ENCODE results near the gene CSMD2.

The CSMD2 gene

DNA sequence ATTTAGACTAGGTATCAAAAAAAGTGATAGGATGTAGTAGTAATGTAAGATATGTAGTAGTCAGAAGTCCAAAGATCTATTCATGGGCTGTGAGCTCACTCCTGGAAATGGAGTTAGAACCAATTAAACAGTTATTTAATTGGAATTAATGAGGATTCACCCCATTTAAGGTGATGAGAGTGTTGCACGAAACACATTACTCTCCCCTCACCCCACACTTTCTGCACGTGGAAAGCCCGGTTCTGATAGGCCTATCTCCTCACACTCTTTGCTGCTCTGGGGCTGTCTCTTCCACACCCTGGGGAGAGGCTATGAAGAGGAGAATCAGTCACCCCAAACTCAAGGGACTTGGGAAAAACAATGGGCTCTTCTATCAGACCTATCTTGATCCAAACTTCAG is 174.7 kb downstream of the CSMD2 start:
- no peak for DNase-seq

DNA sequence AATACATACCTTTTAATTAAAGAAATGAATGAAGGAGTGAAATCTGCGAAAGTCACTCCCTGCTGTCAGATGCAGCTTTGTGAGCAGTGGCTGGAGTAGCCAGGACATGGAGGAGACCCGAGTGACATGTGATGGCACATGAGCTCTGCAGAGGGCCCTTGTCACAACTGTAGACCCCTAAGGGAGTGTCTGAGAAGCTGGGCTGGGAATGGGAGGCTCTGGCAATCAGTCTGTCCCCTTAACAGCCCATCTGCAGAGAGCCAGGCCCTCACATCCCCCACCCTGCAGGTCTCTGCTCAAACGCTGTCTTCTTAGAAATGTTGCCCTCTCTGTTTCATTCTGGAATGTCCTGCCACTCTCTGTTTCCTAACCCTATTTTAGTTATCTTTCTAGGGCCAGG is 176.9 kb downstream of the CSMD2 start:
- no peak for DNase-seq

DNA sequence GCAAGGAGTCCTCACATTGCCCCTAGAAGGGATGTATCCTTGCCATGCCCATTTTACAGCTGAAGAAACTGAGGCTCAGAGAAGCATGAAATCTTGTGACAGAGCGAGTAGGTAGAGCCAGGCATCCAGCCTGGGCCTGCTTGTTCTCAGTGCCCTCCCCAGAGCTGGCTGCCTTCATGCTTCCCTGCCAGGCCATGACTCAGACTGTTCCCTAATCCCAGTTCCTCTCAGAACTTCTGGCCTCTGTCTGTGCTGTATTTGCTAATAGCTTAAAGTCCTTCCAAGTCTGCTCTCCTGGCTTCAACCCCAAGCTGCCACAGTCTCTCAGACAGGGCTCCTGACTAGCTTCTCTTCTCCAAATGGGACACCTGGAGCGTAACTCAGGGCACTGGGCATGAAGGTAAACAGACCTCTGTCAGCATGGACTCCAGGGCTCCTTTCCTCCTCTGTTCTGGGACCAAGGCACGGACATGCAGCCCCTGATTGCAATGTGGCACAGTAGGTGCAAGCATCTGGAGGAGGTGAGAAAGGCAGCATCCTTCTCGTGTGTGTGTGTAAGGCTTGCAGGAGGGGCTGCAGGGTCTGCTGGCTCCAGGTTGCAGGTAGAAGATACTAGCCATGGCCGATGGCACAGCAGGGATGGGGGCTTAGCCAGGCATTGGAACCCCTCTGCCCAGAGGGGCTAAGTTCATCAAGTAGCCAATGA is 178.5 kb downstream of the CSMD2 start:
- DNase-seq = no peak

DNA sequence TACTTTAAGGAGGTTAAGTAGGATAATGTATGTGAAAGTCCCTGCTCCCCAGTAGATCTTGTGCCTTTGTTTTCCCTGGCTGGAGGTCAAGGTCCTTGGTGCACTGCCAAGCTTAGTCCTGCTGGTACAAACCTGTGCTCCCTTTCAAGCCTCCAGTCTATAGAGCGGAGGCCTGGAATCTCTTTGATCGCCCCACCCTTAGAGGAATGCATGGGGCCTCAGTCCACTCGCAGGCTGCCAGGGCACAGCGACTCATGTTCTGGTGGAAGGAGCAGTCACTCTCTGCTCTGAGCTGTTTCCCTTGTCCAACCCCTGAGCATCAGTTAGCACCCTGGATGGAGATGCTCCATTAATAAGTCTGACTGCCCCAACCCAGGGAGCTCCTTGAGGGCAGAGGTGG is 179.4 kb downstream of the CSMD2 start:
- DNase-seq = no peak

DNA sequence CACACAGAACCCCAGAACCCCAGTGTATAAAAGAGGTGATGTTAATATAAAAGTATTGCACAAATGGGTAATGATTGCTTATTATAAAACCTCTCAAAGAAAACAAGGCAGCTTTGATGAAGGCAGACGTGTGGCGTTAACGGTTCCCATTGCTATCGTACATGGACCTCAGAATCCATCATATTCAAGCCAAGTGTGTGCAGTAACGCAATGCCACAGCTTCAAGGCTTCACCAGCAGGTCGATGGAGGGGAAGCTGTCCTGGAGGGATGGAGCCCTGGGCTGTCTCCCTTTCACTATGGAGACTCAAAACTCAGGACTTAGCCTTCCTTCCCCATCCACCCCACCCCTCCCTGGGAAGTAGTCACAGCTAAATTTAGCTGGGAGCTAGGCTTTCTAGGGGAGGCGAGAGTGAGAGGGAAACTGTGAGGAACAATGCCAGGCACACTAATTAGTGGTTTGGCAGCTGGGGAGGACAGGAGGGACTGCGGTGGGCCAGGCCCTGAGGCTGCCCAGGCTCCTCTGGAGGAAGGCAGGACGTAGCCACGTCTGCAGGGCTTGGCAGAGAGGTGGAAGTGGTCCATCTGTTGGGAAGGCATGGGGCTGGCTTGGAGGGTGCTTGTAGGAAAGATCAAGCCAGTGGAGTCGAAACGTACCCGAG is 180.0 kb downstream of the CSMD2 start:
- DNase-seq = no peak

DNA sequence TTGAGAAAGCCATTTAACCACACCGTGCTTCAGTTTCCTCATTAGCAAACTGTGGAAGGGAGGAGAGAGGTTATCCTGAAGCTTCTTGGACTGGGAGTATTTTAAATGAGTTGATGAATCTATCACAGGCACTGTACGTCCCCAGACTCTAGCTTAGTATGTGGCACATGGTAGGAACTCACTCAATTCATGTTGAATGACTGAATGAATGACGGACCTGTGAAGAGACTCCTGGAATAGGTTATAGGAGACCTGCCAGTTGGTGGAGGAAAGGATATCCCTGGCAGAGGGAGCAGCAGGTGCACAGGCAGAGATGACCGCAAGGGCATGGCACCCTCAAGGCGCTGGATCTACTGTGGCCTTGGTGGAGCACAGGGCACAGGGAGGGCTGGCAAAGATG is 182.6 kb downstream of the CSMD2 start:
- DNase-seq = no peak

DNA sequence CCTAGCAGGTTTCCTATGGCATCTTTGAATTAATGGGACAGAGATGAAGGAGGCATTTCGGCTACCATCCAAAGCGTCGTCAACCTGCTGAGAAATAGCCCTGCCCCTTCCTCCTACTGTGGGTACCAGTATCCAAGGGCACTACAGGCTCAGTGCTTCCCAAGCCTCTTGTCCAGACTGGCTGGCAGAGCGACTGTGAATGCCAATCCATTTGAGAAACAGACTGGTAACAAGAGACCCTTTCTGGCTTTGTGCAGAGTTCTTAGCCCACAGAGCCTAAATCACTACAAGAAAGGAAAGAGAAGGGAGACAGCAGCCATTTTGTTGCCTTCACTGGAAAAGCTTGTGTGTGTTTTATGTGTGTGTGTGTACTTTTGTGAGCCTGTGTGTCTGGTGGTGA is 185.7 kb downstream of the CSMD2 start:
- DNase-seq = no peak

DNA sequence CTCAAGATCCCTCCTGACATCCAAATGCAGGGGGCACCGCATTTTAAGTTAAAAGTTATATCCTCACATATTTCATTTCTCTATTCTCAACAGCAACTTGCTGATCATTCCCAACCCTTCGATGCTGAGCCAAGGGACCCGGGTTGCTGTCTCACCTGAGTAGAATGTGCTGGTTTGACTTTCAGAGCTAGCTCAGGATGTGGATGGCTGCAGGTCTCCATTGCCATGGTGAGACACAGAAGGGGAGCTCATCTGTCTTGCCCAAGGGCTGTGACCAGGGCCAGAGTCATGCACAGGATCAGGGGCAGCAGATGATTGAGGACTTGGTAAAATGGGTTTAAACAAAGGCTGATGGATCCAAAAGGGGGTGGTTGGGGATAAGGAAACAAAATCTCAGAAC is 189.1 kb downstream of the CSMD2 start:
- DNase-seq = no peak

DNA sequence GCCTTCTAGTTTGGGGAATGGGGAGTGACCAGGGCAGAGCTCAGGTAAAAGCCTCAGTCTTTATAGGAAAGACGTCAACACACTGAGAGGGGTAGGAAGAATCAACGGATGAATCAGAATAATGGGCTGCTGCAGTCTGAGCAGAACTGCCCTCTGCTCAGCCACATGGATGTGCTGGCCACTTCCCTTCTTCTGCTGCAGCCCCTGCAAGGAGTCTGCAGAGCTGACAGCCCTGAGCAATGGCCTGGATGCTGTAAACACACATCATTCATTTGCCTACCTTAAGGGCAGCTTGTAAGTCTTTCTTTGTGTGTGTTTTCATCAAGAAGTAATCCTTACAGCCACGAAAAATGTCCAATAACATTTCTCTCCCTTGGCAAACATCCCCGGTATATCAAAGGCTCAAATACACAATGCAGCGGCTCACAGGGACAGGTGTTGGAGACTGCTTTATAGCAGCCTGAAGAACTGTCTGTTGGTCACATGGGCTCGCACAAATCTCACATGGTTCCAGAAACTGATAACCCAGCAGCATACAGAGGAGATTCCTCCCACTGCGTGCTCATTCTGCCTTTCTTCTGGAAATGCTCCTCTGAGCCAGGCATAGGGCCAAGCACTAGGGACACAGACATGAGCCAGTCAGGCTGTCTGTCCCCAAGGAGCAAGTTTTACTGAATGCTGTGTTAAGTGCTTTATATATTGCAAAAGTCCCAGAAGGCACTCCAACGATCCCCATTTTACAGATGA is 191.1 kb downstream of the CSMD2 start:
- no peak for DNase-seq

DNA sequence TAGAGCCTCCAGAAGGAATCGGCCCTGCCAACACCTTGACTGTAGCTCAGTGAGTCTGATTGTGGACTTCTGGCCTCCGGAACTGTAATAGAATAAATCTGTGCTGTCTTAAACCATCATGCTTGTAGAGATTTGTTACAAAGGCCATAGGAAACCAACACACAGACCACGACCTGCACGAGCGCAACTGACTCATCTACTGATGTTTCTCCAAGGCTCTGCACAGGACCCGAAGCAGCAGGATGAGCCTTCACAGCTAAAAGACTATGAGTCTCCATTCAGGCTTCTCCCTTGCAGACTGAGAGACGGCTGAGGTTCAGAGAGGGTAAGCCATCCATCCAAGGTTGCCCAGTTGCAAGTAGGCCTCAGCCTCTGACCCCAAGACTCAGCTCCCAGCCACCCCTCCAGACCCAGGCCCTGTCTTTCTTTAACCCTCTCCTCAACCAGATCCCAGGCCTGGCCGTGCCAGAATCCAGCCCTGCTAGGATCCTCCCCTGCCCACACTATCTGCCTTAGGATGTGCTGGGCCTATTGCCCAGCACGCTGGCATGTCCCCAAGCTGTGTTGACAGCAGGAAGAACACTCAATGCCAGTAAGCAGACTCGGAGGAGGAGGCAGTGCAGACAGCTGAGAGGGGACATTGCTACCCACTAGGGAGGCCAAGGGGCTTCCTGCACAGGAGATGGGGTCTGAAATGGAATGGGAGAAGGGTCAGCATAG is 192.2 kb downstream of the CSMD2 start:
- DNase-seq = no peak

DNA sequence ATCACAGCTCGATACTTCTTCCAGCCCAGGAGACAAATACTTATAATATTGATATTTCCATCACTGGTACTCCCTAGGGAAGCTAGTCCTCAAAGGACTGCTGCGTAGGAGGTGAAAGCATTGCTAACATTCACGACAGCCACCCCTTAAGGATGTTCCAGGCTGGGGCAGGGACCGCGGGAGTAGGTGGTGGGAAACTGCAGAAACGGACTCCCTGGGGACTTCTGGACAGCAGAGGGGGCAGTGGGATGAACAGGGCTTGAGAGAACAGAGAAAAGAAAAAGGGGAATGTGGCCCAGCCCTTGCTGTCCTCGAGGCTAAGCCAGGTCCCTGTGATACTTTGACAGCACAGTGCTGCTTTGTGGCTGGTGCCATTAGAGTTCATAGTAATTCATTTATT is 193.1 kb downstream of the CSMD2 start:
- DNase-seq = no peak

DNA sequence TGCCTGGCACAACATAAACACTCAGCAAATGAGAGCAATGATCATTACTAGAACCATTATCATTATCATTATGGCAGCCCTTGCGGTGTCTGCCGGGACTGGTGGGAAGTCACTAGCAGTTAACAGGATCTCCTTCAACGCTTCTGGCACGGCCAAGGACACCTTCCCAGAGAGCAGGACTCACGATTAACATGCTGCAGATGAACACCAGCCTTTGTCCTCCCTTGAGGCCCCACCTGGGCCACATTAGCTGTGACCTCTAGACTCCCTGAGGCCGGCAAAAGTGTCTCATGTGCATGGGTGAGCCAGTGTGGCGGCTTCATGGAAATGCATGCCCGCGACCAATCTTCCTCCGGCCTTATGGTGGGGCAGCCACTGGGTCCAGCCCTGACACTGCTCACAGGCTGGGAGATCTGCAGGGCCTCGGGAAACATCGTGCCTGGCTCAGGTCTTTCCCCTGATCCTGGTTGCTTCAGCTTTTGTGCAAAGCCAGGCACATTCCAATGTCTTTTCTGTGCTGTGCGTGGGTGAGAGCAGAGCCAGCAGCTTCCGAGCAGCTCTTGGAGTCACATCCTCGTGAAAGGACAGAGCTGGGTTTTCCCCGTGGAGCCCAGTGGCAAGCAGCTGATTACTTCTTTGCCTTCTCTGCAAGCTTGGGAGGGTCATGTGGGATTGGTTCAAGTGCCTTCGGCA is 193.9 kb downstream of the CSMD2 start:
- no peak for DNase-seq

DNA sequence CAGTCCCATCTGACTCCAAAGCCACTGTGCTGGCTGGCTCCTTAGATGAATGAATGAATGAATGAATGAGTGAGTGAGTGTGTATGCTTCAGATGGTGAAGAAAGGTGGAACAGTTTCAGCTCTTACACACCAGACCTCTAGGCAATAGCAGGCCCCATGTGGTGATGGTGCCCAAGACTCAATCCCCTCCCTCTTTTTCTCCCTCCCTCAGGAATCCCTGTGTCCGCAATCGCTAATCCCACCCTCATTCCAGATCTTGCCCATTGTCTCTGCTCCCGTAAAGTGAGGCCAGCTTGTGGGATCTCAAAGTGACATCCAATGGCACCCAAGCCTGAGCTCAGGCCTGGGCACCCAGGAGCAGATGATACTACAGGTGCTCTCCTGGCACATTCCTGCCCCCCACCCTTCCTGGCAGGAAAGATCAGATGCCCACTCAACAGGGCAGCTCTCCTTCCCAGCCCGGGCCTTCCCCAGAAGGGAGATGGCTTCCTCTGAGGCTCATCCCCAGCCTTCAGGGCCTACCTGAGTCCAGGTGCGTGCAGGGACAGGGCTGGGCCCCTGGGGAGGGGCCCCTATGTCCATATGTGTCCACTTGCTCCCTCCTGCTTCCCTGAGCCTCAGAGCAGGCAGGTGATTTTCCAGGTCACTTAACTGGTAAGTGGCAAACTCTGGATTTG is 194.7 kb downstream of the CSMD2 start:
- DNase-seq = no peak

DNA sequence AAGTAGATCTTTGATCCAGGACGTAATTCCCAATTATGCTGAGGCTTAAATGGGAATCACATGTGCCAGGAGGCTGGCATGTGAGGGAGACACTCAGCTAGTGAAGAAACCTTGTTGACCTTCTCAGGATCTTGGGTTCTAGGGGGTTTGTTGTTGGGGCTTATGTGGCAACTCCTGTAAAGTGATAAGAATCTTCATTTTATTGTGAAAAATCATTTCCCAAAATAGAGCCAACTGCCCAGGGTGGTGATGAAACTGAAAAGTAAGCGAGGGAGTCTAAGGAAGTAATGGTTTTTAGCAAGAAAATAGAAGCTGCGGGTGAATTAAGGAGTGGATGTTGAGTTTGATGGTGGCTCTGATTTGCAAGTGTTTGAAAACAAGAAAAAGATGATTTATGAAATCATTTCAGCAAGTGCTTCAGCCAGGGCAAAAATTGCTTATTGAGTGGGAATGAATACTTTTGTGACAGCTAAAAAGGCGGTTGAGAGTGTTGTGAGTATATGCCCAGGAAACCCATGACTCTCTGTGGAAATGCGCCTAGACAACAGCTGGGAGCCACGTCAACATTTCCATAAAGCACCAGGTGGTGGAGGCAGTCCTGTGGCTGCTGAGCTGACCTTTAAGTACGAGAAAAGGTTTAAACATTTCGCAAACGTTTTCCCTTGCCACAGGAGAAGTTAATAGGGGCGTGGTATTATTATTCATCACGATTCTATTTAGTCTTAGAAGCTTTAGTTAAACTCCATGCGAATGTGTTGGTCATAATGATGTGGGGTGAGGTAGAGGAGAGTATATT is 198.5 kb downstream of the CSMD2 start:
- peak; percentile 14 for DNase-seq

DNA sequence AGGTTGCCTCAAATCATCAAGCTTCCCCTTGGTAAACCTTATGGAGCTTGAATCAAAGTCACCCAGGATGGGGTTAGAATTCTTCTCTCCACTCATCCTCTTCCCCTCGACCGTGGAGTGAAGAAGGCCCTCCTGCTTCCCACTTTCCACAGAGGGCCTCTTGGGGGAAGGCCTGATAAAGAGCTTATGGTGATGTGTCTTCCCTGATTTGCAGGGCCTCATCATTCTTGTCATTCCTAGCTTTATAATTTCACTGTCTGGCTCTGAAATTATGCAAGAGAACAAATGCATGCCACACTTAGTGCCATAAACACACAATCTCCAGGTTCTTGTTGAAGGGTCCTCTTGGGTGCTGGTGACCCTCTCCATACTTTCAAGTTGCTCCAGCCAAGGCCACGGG is 199.9 kb downstream of the CSMD2 start:
- no peak for DNase-seq

DNA sequence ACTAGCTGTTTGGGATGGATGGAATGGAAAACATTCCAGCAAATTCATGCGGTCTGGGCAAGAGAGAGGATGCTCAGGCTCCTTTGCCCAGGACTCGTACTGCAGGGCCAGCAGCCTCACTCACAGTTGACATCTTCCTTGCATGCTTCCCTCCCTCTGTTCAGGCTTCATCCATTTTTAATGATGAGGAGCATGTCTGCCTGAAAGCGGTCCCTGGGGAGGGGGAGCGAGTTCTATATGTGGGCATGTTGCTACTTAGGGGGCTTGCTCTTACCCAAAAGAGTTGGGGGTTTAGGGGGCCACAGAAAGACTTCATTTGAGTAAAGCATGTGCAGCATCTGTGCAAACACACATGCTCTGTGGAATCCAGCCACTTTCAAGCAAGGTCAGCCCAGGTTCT is 203.0 kb downstream of the CSMD2 start:
- no peak for DNase-seq

DNA sequence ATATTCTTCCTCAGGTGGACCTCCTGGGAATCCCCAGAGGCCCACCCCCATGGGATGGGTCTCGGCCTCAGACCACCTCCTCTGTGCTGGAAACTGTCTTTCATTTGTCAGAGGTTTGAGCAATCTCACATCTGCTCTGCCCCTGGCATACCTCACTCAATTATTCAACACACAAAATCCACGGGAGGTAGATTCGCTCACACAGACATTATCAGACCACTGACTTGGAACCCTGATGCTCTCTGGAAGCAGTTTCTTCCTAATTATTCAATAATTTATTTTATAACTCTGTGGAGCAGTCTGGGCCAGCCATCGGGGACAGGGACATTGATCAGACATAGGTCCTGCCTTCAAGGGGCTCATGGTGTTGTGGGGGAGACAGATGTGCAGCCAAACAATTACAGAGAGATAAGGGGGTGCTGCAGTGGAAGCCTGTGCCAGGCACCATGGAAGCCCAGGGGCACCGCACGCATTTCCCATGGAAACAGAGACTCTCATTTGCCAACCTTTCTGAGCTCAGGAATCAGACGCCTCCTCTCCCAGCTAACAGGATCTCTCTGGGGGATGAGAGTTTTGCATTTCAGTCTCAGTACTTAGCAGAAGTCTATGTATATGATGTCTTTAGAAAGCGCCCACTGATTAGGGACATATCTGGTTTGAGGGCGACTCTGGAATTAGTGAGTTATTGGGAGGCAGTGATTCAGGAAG is 204.7 kb downstream of the CSMD2 start:
- no peak for DNase-seq

DNA sequence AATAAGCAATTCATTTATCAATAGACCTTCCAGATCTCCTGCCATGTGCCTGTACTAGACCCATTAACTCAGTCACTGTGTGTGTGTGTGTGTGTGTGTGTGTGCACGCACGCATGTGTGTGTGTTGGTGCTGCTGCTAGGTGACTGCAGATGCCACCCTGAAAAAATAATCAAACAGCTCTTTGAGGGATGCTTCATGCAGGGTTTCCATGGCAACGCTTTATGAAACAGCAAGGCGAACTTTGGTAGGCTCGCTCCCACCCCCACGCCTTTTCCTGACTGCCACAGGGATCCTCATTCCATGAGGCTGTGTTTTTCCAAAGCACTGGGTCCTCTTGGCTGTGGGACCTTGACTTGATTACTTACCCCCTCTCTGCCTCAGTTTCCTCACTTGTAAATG is 207.2 kb downstream of the CSMD2 start:
- DNase-seq = no peak

DNA sequence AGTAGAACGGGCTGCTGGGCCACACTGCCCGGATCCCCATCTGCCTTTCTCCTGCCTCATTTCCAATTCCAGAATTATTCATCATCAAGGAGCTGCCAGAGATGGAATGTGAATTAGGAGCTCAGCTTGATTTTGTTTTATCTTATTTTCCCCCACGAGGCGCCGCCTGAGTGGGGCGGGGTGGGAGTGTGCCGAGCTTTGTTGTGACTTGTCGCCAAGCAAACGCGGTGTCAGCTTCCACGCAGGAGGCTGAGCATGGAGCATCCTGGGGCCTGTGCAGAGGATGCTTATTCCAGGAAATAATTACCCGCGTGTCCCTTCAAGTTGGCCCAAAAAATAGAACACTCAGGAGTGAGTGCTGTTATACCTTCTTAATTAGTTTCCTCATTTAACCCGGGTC is 209.9 kb downstream of the CSMD2 start:
- no peak for DNase-seq

DNA sequence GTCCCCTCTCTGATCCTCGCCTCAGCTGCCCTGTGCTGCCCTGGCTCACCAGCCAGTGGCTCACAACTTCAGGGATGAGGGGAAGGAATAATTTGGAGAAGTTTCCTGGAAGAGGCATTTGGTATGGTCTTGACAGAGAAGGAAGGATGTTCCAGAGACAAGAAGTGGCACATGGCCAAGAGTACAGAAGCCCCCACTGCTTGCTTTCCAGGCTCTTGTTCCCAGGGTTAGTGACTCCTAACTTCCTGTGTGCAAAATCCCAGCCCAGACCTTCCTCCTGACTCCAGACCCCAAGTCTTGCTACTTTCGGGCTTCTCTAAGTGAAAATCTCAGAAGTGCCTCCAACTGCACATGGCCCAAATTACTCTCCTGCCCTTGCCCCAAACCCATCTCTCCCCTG is 215.5 kb downstream of the CSMD2 start:
- no peak for DNase-seq

DNA sequence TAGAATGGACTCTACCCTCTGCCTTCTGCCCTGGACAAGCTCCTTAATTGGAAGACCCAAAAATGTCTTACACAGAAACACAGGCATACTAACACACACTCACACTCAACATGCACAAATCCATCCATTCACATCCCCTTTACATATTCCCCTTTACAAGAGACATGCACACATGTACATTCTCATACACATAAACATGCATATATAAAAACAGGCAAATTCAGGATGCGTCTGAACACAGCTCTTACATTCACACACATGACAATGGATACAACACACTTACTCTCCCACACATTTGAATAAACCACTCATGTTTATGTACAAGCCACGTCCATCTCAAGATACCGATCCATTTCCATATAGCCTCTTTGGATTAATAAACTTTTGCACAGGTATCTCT is 216.7 kb downstream of the CSMD2 start:
- DNase-seq = no peak

All from NCI-H187 treated with DMSO at 0.1 percent for 48 hours (cell line).